HCT116 (cell line): ENCODE results near the gene OCA2. TPM values are rescaled to one million over a fixed set of nuclear protein-coding genes. Genes with fewer than 3 reads are reported as not detected.

Source experiments
- ATAC-seq: fragments of 200-7000 bp; cut with Tn5 transposase; 2 replicates; pipeline ENCODE4 v1.9.1; 2020; ENCODE audit warnings: mild to moderate bottlenecking, moderate library complexity
- BruUV-seq: library from RNA; stranded (reverse); fragments of 400-500 nt; replicated peaks from 2 replicates; lab custom pipeline; 2021; lab: Mats Ljungman, UMichigan
- CTCF ChIA-PET: fragments of 300-600 bp; sonication (Branson Sonifier 250); formaldehyde crosslinking; loops from one replicate; lab custom pipeline; 2021; ENCODE audit warnings: antibody characterized with exemption; lab: Charles Lee
- POLR2A ChIA-PET: fragments of 300-600, 350-600 bp; sonication (Branson Sonifier 250); formaldehyde crosslinking; loops from one replicate; lab custom pipeline; 2021; ENCODE audit warnings: antibody characterized with exemption; lab: Charles Lee
- RAD21 ChIA-PET, 2 experiments: fragments of 300-600 bp; sonication (Branson Sonifier 250); formaldehyde crosslinking; loops; one replicate each; lab custom pipeline; 2023; ENCODE audit warnings: low total read pairs in 2 of 2; ENCODE audit not compliant: uncharacterized antibody in 2 of 2, unreplicated experiment in 2 of 2, low non-redundant PET in 1 of 2; lab: Charles Lee
- DNase-seq: peaks from one replicate; pipeline ENCODE4 v3.0.0-alpha.2; 2010; ENCODE audit warnings: low read depth, low spot score
- H2AFZ ChIP-seq: fragments of 200-600 bp; shearing (Covaris generic), sonication (generic); 2 replicates; pipeline ENCODE4 v1.6.1; 2017; ENCODE audit warnings: low read depth, mixed run types, mixed read lengths, antibody characterized with exemption, low read length; ENCODE audit not compliant: poor library complexity, severe bottlenecking
- H3K27ac ChIP-seq: 2 replicates; pipeline ENCODE4 v1.5.1; 2012; ENCODE audit warnings: low read depth, low read length
- H3K27me3 ChIP-seq: fragments of 200-600 bp; sonication (generic); 2 replicates; pipeline ENCODE4 v1.6.1; 2016; ENCODE audit warnings: mixed run types, low read length, mixed read lengths; ENCODE audit not compliant: insufficient read depth
- H3K36me3 ChIP-seq, 2 experiments: fragments of 200-500 bp in 1 of 2; fragments of 200-600 bp in 1 of 2; sonication (Bioruptor generic) in 1 of 2; sonication (generic) in 1 of 2; 2 replicates each; pipeline versions ENCODE4 v1.5.1 to v1.6.1; 2014 to 2016; ENCODE audit warnings: low read length in 2 of 2, inconsistent platforms in 1 of 2, mixed read lengths in 1 of 2, mixed run types in 1 of 2; ENCODE audit not compliant: insufficient read depth in 2 of 2, control insufficient read depth in 1 of 2
- H3K4me1 ChIP-seq, 2 experiments: fragments of 200-600 bp in 1 of 2; sonication (generic) in 1 of 2; 2 replicates each; pipeline versions ENCODE4 v1.5.1 to v1.6.1; 2012 to 2017; ENCODE audit warnings: low read length in 2 of 2, inconsistent platforms in 1 of 2, mild to moderate bottlenecking in 1 of 2, mixed read lengths in 1 of 2, mixed run types in 1 of 2, moderate library complexity in 1 of 2; ENCODE audit not compliant: insufficient read depth in 2 of 2, control insufficient read depth in 1 of 2
- H3K4me2 ChIP-seq: fragments of 200-600 bp; sonication (generic); 2 replicates; pipeline ENCODE4 v1.6.1; 2017; ENCODE audit warnings: mixed run types, low read length, mixed read lengths
- H3K4me3 ChIP-seq, 2 experiments: fragments of 200-600 bp in 1 of 2; sonication (generic) in 1 of 2; replicated peaks in 1 of 2; 2 replicates each; pipeline ENCODE4 v1.5.1; 2011 to 2016; ENCODE audit warnings: low read length in 2 of 2, control low read depth in 1 of 2, low read depth in 1 of 2, mild to moderate bottlenecking in 1 of 2, mixed read lengths in 1 of 2, mixed run types in 1 of 2
- H3K79me2 ChIP-seq: fragments of 200-600 bp; sonication (generic); 2 replicates; pipeline ENCODE4 v1.6.1; 2017; ENCODE audit warnings: mild to moderate bottlenecking, mixed run types, low read length, moderate library complexity, mixed read lengths; ENCODE audit not compliant: insufficient read depth
- H3K9ac ChIP-seq: fragments of 200-600 bp; sonication (generic); 2 replicates; pipeline ENCODE4 v1.6.1; 2016; ENCODE audit warnings: low read length, mixed read lengths
- H3K9me2 ChIP-seq: fragments of 200-600 bp; sonication (generic), shearing (Covaris generic); 2 replicates; pipeline ENCODE4 v1.6.1; 2017; ENCODE audit warnings: mixed run types, mild to moderate bottlenecking, moderate library complexity; ENCODE audit not compliant: insufficient read depth
- H3K9me3 ChIP-seq, 2 experiments: fragments of 200-500 bp in 1 of 2; fragments of 200-600 bp in 1 of 2; sonication (Bioruptor generic) in 1 of 2; sonication (generic) in 1 of 2; 2 replicates each; pipeline ENCODE4 v1.6.1; 2014 to 2017; ENCODE audit warnings: low read length in 2 of 2, mixed read lengths in 2 of 2, inconsistent platforms in 1 of 2, low read depth in 1 of 2, mild to moderate bottlenecking in 1 of 2, mixed run types in 1 of 2, moderate library complexity in 1 of 2; ENCODE audit not compliant: control insufficient read depth in 1 of 2, insufficient read depth in 1 of 2
- H4K20me1 ChIP-seq: fragments of 200-600 bp; sonication (generic), shearing (Covaris generic); 2 replicates; pipeline ENCODE4 v1.6.1; 2017; ENCODE audit warnings: mixed run types, mild to moderate bottlenecking, moderate library complexity; ENCODE audit not compliant: insufficient read depth
- EGR1 ChIP-seq: IDR thresholded peaks from 2 replicates; pipeline ENCODE4 v1.6.1; 2012; ENCODE audit warnings: low read depth
- ELF1 ChIP-seq: IDR thresholded peaks from 2 replicates; pipeline ENCODE4 v1.6.1; 2012; ENCODE audit warnings: low read depth, borderline replicate concordance
- EZH2 ChIP-seq: fragments of 200-600 bp; sonication (generic); IDR thresholded peaks from 2 replicates; pipeline ENCODE4 v1.6.1; 2017; ENCODE audit warnings: antibody characterized with exemption, mixed run types
- EZH2phosphoT487 ChIP-seq: fragments of 200-600 bp; IDR thresholded peaks from 2 replicates; pipeline ENCODE4 v1.6.1; 2018; ENCODE audit warnings: antibody characterized with exemption, borderline replicate concordance
- FOSL1 ChIP-seq: IDR thresholded peaks from 2 replicates; pipeline ENCODE4 v1.6.1; 2012; ENCODE audit warnings: low read depth
- JUND ChIP-seq: IDR thresholded peaks from 2 replicates; pipeline ENCODE4 v1.6.1; 2012
- POLR2AphosphoS5 ChIP-seq: IDR thresholded peaks from 2 replicates; pipeline ENCODE4 v1.6.1; 2011; ENCODE audit warnings: mild to moderate bottlenecking, low read depth, low read length, moderate library complexity
- REST ChIP-seq: IDR thresholded peaks from 2 replicates; pipeline ENCODE4 v1.6.1; 2012; ENCODE audit warnings: low read depth
- SRF ChIP-seq: IDR thresholded peaks from 2 replicates; pipeline ENCODE4 v1.6.1; 2012; ENCODE audit warnings: low read depth
- TCF7L2 ChIP-seq: IDR thresholded peaks from 2 replicates; pipeline ENCODE4 v1.7.0; 2011; ENCODE audit warnings: borderline replicate concordance, inconsistent platforms; ENCODE audit not compliant: insufficient read depth, insufficient read length; ENCODE audit errors: extremely low read depth
- YY1 ChIP-seq: IDR thresholded peaks from 2 replicates; pipeline ENCODE4 v1.6.1; 2011; ENCODE audit warnings: low read length, low read depth, moderate library complexity, mild to moderate bottlenecking; ENCODE audit not compliant: insufficient replicate concordance; ENCODE audit errors: extremely low read depth
- ZFX ChIP-seq: fragments of 450-650 bp; IDR thresholded peaks from 2 replicates; pipeline ENCODE4 v1.6.1; 2017
- ZNF274 ChIP-seq: fragments of 200-500 bp; sonication (Bioruptor generic); IDR thresholded peaks from 2 replicates; pipeline ENCODE4 v1.6.1; 2014; ENCODE audit warnings: mild to moderate bottlenecking, low read depth, low read length, inconsistent platforms
- intact Hi-C: fragments of 100-400 bp; cut with micrococcal nuclease; formaldehyde crosslinking; loops from 2 replicates; pipeline ENCODE4 v1.10.0; 2022
- total RNA-seq: library from RNA; stranded (reverse); gene quantifications from one replicate; pipeline ENCODE4 v1.2.1, GENCODE V29; 2021; ENCODE audit not compliant: unreplicated experiment

The OCA2 gene
- total RNA-seq, 1 experiment from 2014 or later, result not detected

GRCh38 chr15:28097656-28098359 lies 1.3 kb downstream of the OCA2 start:
- CTCF ChIA-PET, result no interaction called here
- intact Hi-C loops, result no loop called here
- no peaks in the 10 kb centered on the region for H3K9me2 ChIP-seq

More at GRCh38 chr15:28097656-28098359, 1.3 kb downstream of the OCA2 start:
- no peaks in the 10 kb centered on the region for H3K36me3 ChIP-seq
- no peaks in the 10 kb centered on the region for H4K20me1 ChIP-seq
- no peak for DNase-seq
- ATAC-seq, result no peak
- POLR2A ChIA-PET, result no interaction called here
- no peaks in the 10 kb centered on the region for H3K27me3 ChIP-seq
- no peak for TF ChIP-seq EZH2
- TF ChIP-seq ELF1, result no peak
- no peak for TF ChIP-seq SRF
- TF ChIP-seq REST, result no peak
- no peak for TF ChIP-seq EGR1
- no peak for TF ChIP-seq ZFX
- TF ChIP-seq JUND, result no peak
- no peak for TF ChIP-seq TCF7L2
- TF ChIP-seq ZNF274, result no peak
- TF ChIP-seq EZH2phosphoT487, result no peak
- no peak for TF ChIP-seq YY1
- TF ChIP-seq POLR2AphosphoS5, result no peak
- no peak for TF ChIP-seq FOSL1
- TF ChIP-seq, all 23 proteins: peak for 0
- Histone ChIP-seq H3K9ac (no peak overlapping the region), H3K4me1 (peaks cover 3 to 9% of the 10 kb centered on the region in 2 experiments; a peak in 3 of 4 replicates), H2AFZ (no peak overlapping the region), H3K4me2 (no peak overlapping the region), H3K79me2 (no peaks in the 10 kb centered on the region), H3K4me3 (no peak overlapping the region), H3K9me3 (no peaks in the 10 kb centered on the region), H3K27ac (no peak overlapping the region)
- RAD21 ChIA-PET, result no interaction called here
- BruUV-seq, result no TSS peak
